Loucy (cell line): Measurements from ENCODE around the gene ABL2.

Source experiments
- CTCF ChIP-seq: fragments of 200-600 bp; sonication (generic); conservative IDR thresholded peaks from 2 replicates; pipeline ENCODE4 v1.5.1; 2014; ENCODE audit warnings: mild to moderate bottlenecking, antibody characterized with exemption, low read length
- EZH2phosphoT487 ChIP-seq: fragments of 200-600 bp; IDR thresholded peaks from 2 replicates; pipeline ENCODE4 v1.6.1; 2018; ENCODE audit warnings: antibody characterized with exemption, mild to moderate bottlenecking, moderate library complexity, borderline replicate concordance

GRCh38 chr1:179153217-179153616, 76.3 kb downstream of the ABL2 start:
- TF ChIP-seq CTCF (no peak), EZH2phosphoT487 (no peak)
